OCI-LY7 (cell line): Measurements from ENCODE around the gene COL9A3. TPM values are rescaled to one million over a fixed set of nuclear protein-coding genes. Genes with fewer than 3 reads are reported as not detected.

Experiments used
- BruUV-seq: library from RNA; stranded (reverse); fragments of 400-500 nt; replicated peaks from 2 replicates; lab custom pipeline; 2021; lab: Mats Ljungman, UMichigan
- CTCF ChIA-PET: fragments of 300-600 bp; sonication (Branson Sonifier 250); formaldehyde crosslinking; loops from one replicate; lab custom pipeline; 2022; ENCODE audit warnings: antibody characterized with exemption; ENCODE audit not compliant: unreplicated experiment; lab: Charles Lee
- POLR2A ChIA-PET: fragments of 300-600 bp; sonication (Branson Sonifier 250); formaldehyde crosslinking; loops from one replicate; lab custom pipeline; 2022; ENCODE audit warnings: antibody characterized with exemption; lab: Charles Lee
- DNase-seq: peaks from one replicate; pipeline ENCODE4 v3.0.0-alpha.2; 2015; ENCODE audit warnings: low spot score
- H2AFZ ChIP-seq: fragments of 200-600 bp; sonication (generic), shearing (Covaris generic); 2 replicates; pipeline ENCODE4 v1.6.1; 2014; ENCODE audit warnings: mild to moderate bottlenecking, antibody characterized with exemption, low read length, moderate library complexity
- H3K27ac ChIP-seq: fragments of 200-600 bp; sonication (generic); 2 replicates; pipeline ENCODE4 v1.5.1; 2014; ENCODE audit warnings: mixed run types, low read depth, mild to moderate bottlenecking, moderate library complexity, low read length, inconsistent platforms; ENCODE audit not compliant: poor library complexity, severe bottlenecking
- H3K36me3 ChIP-seq: fragments of 200-600 bp; sonication (generic); 2 replicates; pipeline ENCODE4 v1.6.1; 2014; ENCODE audit warnings: mild to moderate bottlenecking, antibody characterized with exemption, low read length, moderate library complexity, mixed read lengths; ENCODE audit not compliant: insufficient read depth
- H3K4me1 ChIP-seq: fragments of 200-600 bp; sonication (generic); 2 replicates; pipeline ENCODE4 v1.5.1; 2014; ENCODE audit warnings: mild to moderate bottlenecking, low read length; ENCODE audit not compliant: insufficient read depth, poor library complexity, severe bottlenecking
- H3K4me2 ChIP-seq: fragments of 200-600 bp; sonication (generic); 2 replicates; pipeline ENCODE4 v1.6.1; 2014; ENCODE audit warnings: mild to moderate bottlenecking, low read length
- H3K4me3 ChIP-seq: fragments of 200-600 bp; sonication (generic); 2 replicates; pipeline ENCODE4 v1.5.1; 2014; ENCODE audit warnings: mild to moderate bottlenecking, low read depth, low read length; ENCODE audit not compliant: poor library complexity, severe bottlenecking
- H3K79me2 ChIP-seq: fragments of 200-600 bp; sonication (generic); 2 replicates; pipeline ENCODE4 v1.6.1; 2016; ENCODE audit warnings: low read depth, mild to moderate bottlenecking, low read length, moderate library complexity, mixed read lengths; ENCODE audit not compliant: insufficient read depth
- H3K9me2 ChIP-seq: fragments of 200-600 bp; sonication (generic); 2 replicates; pipeline ENCODE4 v1.6.1; 2016; ENCODE audit warnings: mild to moderate bottlenecking, low read length, mixed read lengths; ENCODE audit not compliant: insufficient read depth
- H3K9me3 ChIP-seq: fragments of 200-600 bp; sonication (generic); 2 replicates; pipeline ENCODE4 v1.6.1; 2014; ENCODE audit warnings: mild to moderate bottlenecking, mixed run types, low read length, mixed read lengths
- H4K20me1 ChIP-seq: fragments of 200-600 bp; sonication (generic); 2 replicates; pipeline ENCODE4 v1.6.1; 2014; ENCODE audit warnings: mild to moderate bottlenecking, antibody characterized with exemption, low read length, moderate library complexity, mixed read lengths; ENCODE audit not compliant: insufficient read depth
- CTCF ChIP-seq: fragments of 200-600 bp; sonication (generic); conservative IDR thresholded peaks from 2 replicates; pipeline ENCODE4 v1.5.1; 2014; ENCODE audit warnings: mild to moderate bottlenecking, antibody characterized with exemption, low read length, moderate library complexity, mixed read lengths
- EZH2phosphoT487 ChIP-seq: fragments of 200-600 bp; sonication (generic); IDR thresholded peaks from 2 replicates; pipeline ENCODE4 v1.6.1; 2018; ENCODE audit warnings: low read depth, borderline replicate concordance, mild to moderate bottlenecking, mixed run types, antibody characterized with exemption, low read length, moderate library complexity, mixed read lengths
- intact Hi-C: fragments of 100-400 bp; cut with micrococcal nuclease; formaldehyde crosslinking; loops from one replicate; pipeline ENCODE4 v1.10.0; 2022; ENCODE audit not compliant: unreplicated experiment
- total RNA-seq, 2 experiments: library from RNA; depleted of rRNA in 1 of 2; stranded (reverse); fragments of >200 nt in 1 of 2; shearing (Covaris generic) in 1 of 2; gene quantifications; 2 replicates each; pipeline ENCODE4 v1.2.3, GENCODE V29; 2014 to 2022

The COL9A3 gene
- total RNA-seq, 2 experiments from 2014 or later = 1.7 to 5.2 TPM

- ChIA-PET POLR2A (no interaction called here), CTCF (interaction anchor here (0.6 kb wide), 1 partner anchor 121 kb away, joined by 4 read pairs; no protein-coding TSS in a partner anchor)
- TF ChIP-seq CTCF (no peak), EZH2phosphoT487 (no peak)
- Histone ChIP-seq H2AFZ (no peak overlapping the region), H3K4me1 (peaks cover 39% of the 10 kb centered on the region), H3K36me3 (peaks cover 42% of the 10 kb centered on the region), H3K4me2 (no peak overlapping the region), H3K9me3 (no peaks in the 10 kb centered on the region), H4K20me1 (no peaks in the 10 kb centered on the region), H3K27ac (no peak overlapping the region), H3K79me2 (peaks cover 8% of the 10 kb centered on the region; the same call in 1 of the 2 replicates), H3K9me2 (no peaks in the 10 kb centered on the region), H3K4me3 (no peak overlapping the region)
- BruUV-seq = TSS peak; percentile 74
- intact Hi-C loops = no loop called here
- no peak for DNase-seq
Measured at GRCh38 chr20:62799459-62799858, 17.4 kb upstream of the COL9A3 start.

- H3K9me3 ChIP-seq = no peaks in the 10 kb centered on the region
- H3K36me3 ChIP-seq = peaks cover 42% of the 10 kb centered on the region
- POLR2A ChIA-PET = no interaction called here
- peaks cover 9% of the 10 kb centered on the region; the same call in 1 of the 2 replicates for H3K79me2 ChIP-seq
- H3K9me2 ChIP-seq = no peaks in the 10 kb centered on the region
- H3K4me1 ChIP-seq = peaks cover 35% of the 10 kb centered on the region
- BruUV-seq = no TSS peak
- H3K4me2 ChIP-seq = no peak overlapping the region
- CTCF ChIA-PET = no interaction called here
- no peaks in the 10 kb centered on the region for H4K20me1 ChIP-seq
- no peak overlapping the region for H3K27ac ChIP-seq
- TF ChIP-seq EZH2phosphoT487 (no peak), CTCF (no peak)
- no peak for DNase-seq
- intact Hi-C loops = no loop called here
- H3K4me3 ChIP-seq = no peak overlapping the region
- no peak overlapping the region for H2AFZ ChIP-seq
Measured at GRCh38 chr20:62799873-62800272, 17.0 kb upstream of the COL9A3 start.

- Histone ChIP-seq H3K27ac (no peak overlapping the region), H3K79me2 (peaks cover 16% of the 10 kb centered on the region), H3K36me3 (peaks cover 42% of the 10 kb centered on the region), H3K4me3 (no peak overlapping the region), H3K9me2 (no peaks in the 10 kb centered on the region), H2AFZ (no peak overlapping the region), H3K4me1 (peaks cover 28% of the 10 kb centered on the region), H3K9me3 (no peaks in the 10 kb centered on the region), H4K20me1 (no peaks in the 10 kb centered on the region), H3K4me2 (no peak overlapping the region)
- TF ChIP-seq EZH2phosphoT487 (no peak), CTCF (no peak)
- POLR2A ChIA-PET = no interaction called here
- CTCF ChIA-PET = no interaction called here
- no TSS peak for BruUV-seq
- intact Hi-C loops = no loop called here
- DNase-seq = no peak
Measured at GRCh38 chr20:62800314-62801259, 16.3 kb upstream of the COL9A3 start.
